HT1080 (cell line): ENCODE measurements around the gene B3GNT2. TPM values are rescaled to one million over a fixed set of nuclear protein-coding genes. Genes with fewer than 3 reads are reported as not detected.
"Not testable (repeated sequence)": the region's sequence is repeated elsewhere in the genome, so short reads cannot be mapped to it uniquely, and the experiment has no call there.

Source experiments
- DNase-seq: peaks from one replicate; pipeline ENCODE4 v3.0.0-alpha.2; 2015; ENCODE audit warnings: low read depth
- polyA plus RNA-seq, 2 experiments: library from polyadenylated mRNA; depleted of rRNA; stranded (reverse); fragments of >200 nt; gene quantifications; 2 replicates each; pipeline ENCODE4 v1.2.3, GENCODE V29; 2015
- total RNA-seq: library from RNA; depleted of rRNA; stranded (reverse); fragments of >200 nt; shearing (Covaris generic); gene quantifications from 2 replicates; pipeline ENCODE4 v1.2.3, GENCODE V29; 2014; rRNA removed

B3GNT2 gene, protein sequence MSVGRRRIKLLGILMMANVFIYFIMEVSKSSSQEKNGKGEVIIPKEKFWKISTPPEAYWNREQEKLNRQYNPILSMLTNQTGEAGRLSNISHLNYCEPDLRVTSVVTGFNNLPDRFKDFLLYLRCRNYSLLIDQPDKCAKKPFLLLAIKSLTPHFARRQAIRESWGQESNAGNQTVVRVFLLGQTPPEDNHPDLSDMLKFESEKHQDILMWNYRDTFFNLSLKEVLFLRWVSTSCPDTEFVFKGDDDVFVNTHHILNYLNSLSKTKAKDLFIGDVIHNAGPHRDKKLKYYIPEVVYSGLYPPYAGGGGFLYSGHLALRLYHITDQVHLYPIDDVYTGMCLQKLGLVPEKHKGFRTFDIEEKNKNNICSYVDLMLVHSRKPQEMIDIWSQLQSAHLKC
- total RNA-seq, result 20.5 and 26.5 TPM in 2 replicates
- polyA plus RNA-seq (2015; cell fraction: cytosol; rRNA removed), result 15.3 and 17.3 TPM in 2 replicates
- 11.6 and 14.2 TPM in 2 replicates for polyA plus RNA-seq (2015; cell fraction: nucleus; rRNA removed)

DNA sequence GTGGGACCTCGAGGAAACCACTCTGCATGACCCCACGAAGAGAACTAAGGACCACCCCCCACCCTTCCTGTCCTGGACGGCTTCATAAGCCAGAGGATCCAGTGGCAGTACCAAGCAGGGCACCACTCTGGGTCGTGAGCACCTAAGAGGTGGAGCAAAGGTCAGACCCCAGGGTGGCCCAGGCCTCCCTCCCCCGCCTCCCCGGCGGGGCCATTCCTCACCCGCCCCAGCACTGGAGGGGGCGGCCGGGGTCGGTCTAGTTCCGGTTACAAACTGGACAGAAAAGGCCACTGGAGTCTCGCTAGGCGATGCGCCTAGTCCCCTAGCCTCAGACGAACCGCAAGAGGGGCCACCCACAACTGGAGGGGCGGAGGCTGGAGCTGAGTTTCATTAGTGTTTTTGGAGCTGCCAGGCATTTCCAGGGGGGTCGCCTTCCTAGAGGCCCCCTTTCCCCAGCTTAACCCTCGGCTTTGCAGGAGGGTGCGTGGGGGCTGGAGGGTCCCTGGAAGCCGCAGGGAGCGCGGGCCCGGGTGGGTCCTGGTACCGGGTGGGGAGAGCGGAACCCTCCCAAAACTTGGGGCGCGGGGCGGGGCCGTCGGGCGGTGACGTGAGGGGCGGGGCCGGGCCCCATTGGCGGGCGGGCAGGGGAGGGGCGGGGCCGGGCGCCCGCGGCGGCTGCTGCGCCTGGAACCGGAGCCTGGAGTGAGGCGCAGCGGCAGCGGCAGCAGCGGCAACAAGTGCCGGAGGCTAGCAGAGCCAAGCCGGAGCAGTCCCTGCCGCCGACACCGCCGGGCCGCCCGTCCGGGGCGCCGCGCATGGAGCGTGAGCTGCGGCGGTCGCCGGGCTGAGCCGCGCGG lies at the start of gene B3GNT2:
Gene B3GNT2 (plus strand): TSS at position 695 of the 857 bp plus-strand sequence. CDS start 26,106 bp downstream, outside the sequence.
- DNase-seq, result peak; percentile 25

DNA sequence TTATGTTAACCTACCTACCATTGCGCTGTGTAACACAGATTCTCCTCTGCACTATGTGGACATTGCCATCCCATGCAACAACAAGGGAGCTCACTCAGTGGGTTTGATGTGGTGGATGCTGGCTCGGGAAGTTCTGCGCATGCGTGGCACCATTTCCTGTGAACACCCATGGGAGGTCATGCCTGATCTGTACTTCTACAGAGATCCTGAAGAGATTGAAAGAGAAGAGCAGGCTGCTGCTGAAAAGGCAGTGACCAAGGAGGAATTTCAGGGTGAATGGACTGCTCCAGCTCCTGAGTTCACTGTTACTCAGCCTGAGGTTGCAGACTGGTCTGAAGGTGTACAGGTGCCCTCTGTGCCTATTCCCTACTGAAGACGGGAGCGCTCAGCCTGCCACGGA lies 49.1 kb upstream of the B3GNT2 start:
- DNase-seq, result not testable (repeated sequence)

DNA sequence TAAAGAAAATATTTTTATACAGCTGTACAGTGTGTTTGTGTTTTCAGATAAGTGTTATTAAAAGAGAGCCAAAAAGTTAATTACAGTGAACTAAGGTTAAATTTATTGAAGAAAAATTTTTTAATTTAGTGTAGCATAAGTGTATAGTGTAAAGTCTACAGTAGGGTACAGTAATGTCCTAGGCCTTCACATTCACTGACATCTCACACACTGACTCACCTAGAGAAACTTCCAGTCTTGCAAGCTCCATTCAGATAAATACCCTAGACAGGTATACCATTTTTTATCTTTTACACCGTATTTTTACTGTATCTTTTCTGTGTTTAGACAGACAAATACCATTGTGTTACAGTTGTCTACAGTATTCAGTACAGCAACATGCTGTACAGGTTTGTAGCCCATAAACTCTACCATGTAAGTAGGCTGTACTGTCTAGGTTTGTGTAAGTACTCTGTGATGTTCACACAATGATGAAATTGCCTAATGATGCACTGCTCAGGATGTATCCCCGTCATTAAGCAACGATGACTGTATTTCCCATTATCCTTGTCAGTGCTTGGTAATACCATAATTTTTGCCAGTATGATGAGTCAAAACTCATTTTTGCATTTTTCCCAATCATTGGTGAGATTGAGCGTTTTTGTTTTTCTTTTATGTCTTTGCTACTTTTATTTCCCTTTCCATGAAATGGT lies 48.2 kb upstream of the B3GNT2 start:
- peak; percentile 56 for DNase-seq

DNA sequence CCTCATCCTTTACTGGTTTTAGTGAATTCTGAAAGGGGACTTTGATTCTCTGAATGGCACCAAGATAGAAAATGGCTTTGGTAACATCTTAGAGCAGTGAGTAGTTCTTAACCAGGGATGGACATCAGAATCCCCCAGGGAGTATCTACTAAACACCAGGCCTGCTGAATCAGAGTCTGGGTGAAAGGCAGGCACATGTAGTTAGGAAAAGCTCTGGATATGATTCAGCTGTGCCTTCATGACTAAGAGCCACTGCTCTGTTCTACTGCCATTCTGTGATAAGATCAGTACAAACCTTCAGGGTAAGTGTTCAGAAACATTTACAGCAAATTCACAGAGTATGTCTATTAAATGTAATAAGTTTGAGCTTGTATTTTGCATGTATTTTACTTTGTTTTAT lies 46.2 kb upstream of the B3GNT2 start:
- DNase-seq, result peak; percentile 84

DNA sequence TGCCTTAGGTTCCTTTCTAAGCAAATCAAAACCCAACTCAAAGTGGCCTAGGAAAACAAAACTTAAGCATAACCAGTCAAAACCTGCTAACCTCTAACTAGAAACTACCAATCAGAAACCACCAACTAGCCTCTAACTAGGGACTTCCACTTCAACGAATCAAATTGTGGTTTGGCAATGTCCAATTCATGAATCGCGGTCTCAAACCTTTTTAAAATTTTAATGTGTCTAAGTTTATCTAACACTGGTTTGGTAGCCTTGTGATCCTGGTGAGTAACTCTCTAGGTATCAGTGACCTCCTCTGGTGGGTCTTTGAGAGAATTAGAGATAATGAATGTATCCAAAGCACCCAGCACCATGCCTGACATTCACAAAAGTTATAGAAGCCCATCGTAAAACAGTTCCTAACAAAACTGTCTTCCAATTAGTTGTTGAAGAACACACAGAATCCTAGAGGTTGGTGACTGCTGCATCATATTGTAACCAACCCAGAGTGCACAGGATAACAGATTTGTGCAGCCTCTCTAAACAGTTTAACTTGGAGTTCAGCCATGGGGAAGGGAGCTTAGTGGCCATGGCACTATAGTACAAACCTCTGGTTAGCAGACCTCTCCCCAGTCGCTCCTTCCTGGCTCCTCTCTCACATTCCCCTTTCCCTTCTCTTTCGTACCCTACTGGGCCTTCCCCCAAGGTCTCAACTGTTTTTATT lies 45.2 kb upstream of the B3GNT2 start:
- DNase-seq, result no peak

DNA sequence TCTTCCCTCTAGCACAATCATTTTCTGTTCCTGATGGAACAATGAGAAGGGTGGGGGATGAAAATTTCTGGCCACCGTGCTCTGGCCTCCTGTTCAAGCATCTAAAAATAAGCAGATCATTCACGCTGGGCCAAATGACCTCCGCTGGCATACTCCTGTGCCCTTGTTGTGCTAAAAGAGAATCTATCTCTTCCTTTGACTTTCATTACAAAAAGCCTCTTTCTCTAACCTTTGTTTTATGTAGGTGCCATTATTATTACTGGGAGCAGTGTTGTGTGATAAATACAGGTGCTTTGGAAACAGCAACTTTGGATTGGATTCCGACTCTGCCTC lies 44.6 kb upstream of the B3GNT2 start:
- no peak for DNase-seq

DNA sequence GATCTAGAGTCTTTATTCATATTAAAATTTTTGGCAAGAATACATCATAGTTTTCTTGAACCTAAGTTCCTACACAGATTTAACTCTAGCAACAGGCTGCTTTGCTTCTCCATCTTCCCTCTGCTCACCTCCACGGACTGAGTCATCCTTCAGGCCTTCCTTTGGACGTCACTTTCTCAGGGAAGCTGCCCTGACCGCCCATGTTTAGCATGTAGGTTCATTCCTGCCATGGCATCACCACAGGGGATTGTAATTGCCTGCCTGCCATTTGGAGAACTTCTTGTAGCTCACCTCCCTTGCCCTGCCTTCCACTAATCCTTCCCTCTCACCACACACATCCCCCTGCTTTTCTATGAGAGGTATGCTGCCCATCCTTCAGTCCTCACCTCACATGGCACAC lies 43.9 kb upstream of the B3GNT2 start:
- DNase-seq, result peak; percentile 64

DNA sequence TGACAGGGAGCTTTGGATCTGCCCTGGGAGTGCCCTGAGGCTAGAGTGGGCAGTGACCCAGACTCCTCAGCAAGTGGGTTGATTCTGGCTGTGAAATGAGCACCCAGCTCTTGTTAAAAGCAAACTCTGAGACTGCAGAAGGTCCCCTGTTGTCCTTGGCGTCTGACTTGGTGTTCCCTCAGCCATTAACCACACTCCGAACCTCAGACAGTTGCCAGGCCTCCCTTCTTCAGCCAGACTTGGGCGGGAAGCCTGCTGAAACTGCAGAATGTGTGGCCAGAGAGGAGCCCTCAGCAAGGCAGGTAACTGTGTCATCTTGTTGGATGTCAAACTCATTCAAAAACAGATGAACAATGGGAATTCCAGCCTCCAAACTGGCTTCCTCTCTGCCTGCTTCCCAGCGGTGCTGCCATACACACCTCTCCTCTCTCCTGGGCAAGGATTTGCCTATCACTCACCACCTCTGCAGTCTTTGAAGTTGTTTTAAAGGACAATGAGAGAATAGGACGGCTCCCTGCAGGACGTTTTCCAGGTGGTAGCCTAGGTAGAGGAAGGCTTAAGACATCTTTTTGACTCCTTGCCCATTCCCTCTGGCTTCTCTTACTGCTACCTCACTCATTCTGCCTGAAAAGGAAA lies 38.9 kb upstream of the B3GNT2 start:
- DNase-seq, result no peak

DNA sequence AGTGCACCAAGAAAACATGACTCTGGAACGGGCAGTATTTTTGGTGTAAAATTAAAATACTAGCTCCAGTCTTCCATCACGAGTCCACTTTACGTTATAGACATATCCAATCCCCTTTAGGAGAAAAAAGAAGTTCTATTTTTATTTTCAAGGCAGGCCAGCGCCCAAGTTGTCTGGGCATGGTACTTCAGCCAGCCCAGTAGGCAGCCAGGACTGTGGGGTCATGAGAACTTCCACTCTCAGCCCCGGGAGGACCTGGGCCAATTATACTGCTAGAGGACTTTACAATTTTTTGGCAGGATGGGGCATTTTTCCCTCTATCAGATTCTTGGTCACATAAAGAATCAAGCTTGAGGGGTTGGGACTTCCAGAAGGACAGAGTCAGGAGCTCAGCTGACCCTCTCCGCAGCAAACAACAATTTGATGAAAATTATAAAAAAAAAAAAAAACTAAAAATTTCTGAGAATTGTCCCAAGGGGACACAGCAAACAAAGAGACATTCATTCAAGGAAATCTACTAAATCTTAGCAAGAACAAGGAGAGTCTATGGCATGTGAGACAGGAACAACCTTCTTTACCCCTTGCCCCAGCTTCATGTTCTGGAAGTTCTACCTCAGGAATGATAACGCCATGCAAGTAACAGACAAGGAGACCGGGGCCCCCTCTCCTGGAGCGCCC lies 37.3 kb upstream of the B3GNT2 start:
- no peak for DNase-seq

DNA sequence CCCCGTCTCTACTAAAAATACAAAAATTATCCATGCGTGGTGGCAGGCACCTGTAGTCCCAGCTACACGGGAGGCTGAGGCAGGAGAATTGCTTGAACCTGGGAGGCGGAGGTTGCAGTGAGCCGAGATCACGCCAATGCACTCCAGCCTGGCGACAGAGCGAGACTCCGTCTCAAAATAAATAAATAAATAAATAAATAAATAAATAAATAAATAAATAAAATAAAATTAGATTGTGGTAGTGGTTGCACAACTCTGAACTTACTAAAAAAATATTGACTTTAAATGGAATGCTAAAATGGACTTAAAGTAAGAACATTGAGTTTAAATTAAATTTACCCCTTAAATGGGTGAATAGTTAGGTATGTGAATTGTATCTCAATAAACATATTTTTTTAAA lies 35.2 kb upstream of the B3GNT2 start:
- not testable (repeated sequence) for DNase-seq

DNA sequence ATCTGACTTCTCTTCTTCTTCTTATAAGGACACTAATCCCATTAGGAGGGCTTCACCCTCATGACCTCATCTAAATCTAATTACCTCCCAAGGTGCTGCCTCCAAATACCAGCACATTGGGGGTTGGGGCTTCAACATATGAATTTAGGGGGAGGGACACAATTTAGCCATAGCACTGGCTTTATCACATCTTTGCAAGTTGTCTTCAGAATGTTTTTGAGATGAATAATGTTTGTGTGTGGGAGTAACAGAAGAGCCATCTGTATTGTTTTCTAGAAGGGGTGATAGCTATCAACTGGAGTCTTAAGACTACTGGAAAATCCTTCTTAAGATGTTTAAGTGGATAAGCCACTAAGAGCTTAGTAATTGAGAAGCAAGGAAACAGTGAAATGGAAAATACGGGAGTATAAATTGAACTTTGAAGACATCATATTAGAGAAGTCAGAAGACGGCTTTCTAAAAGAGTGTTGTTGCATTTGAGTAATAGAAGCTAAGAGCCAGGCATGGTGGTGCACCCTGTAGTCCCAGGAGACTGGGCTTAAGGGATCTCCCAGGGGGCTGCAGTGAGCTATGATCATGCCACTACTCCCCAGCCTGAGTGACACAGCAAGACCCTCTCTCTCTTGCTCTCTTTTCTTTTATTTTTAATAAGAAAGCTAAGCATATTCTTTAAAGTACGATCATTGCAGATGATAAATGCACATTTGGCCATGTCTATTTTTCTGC lies 32.6 kb upstream of the B3GNT2 start:
- no peak for DNase-seq

DNA sequence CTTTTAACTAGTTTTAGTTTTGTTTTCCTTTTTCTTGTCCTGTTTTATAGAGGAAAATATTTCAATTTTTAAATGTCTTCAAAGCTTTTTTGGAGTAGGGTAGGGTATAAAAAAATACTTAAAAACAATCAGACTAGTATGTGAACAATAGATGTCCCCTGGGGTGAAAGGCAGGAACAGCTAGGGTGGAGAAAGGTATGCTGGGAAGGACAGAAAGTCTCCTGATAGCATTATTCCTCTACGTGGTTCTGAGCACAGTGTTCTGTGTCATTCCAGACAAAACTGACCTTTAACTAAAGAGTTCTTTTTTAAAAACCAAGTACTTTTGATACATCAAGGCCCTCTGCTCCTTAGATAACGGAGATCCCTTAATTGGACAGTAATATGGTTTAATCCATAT lies 32.1 kb upstream of the B3GNT2 start:
- DNase-seq, result no peak

DNA sequence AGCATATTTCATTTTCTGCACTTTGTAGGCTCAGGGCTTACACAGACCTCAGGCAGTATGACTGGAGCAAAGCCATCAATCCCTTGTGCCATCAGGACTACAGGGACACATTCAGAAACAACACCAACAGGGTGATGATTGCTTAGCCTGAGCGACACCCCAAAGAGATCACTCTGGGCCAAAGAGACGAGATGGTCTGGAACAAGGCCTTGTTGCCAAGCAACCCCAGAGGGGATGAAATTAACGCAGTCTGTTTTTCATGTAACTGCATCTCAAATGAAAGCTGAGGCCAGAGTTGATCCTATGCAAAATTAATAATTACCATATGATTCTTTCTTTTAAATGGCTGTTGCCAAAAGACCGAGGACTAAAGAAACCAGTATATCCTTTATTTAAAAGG lies 20.2 kb upstream of the B3GNT2 start:
- DNase-seq, result no peak

DNA sequence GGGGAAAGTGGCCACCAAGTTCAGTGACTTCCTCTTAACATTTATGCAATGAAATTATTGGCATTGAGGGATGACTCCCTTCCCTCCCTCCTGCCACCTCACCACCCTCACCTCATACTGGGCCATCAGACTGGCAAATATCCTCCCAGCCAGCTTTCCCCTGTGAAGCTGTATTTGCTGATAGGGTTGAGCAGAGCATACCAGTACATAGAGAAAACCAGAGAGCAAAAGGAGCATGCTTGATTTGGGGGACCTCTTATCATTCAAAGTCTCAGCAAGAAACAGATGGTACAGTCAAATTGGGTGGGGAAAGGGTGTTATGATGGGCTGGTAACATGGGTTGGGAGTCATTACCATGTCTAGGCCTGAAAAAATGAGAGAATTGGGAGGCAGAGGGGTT lies 19.1 kb upstream of the B3GNT2 start:
- DNase-seq, result no peak

DNA sequence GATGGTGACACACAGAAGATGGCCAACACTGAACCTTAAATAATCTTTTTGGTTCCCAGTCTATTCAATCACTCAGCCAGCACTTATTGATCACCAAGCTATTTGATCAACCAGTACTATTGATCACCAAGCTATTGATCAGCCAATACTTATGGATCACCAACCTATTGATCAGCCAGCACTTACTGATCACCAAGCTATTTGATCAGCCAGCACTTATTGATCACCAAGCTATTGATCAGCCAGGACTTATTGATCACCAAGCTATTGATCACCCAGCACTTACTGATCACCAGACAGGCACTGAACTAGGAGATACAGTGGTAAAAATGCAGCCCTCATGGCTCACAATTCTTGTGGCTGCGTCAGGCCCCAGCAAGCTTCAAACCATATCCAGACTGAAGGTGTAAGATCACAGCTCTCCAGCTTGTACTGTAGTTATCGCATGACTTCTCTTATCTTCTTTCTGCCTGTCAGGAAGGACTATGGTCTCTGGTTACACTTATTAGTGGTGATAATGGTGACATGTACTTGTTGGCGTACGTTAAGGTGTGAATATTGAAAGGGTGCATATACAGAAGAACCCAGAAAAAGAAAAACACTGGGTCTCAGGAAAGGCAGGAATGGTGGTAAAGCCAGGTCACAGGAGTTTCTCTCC lies 18.4 kb upstream of the B3GNT2 start:
- no peak for DNase-seq

DNA sequence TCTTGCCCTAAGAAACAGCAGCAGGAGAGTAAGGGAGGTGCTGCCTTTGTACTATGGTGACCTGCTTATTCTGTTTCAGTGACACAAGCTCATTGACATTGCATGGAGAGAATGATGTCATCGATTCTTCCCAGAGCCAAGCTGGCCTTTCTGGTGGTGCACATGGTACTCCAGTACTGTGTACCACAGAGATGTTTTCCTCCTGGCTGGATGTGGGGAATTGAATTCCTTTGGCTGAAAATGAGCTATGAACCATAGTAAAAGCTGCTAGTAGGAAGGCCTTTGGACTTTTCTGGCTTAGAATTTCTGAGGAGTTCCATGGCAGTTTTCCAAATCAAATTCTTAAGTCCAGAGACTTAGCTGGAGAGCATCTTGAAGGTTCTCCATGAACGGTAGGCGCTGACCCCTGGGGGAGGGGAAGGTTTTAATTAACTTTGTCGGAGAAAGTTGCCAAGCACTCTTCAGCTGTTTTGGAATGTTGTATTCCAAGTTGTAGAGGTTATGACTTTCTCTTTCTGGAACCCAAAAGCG lies 17.1 kb upstream of the B3GNT2 start:
- no peak for DNase-seq

DNA sequence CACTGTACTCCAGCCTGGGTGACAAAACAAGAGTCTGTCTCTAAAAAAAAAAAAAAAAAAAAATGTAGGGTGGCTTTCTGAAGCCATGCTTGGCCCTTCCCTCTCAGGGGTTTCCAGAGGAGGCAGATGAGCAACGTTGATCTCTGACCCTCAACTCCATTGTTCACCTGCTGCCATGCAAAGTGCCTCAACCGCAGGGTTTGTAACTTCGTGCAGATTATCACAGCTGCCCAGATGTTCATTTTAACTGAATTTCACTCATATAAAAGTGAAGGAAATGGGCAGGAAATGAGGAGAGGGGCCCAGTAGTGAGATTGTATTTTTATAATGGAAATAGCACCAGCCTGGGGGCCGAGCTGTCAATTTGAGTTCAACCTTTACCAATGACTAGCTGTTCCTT lies 14.9 kb upstream of the B3GNT2 start:
- DNase-seq, result no peak

DNA sequence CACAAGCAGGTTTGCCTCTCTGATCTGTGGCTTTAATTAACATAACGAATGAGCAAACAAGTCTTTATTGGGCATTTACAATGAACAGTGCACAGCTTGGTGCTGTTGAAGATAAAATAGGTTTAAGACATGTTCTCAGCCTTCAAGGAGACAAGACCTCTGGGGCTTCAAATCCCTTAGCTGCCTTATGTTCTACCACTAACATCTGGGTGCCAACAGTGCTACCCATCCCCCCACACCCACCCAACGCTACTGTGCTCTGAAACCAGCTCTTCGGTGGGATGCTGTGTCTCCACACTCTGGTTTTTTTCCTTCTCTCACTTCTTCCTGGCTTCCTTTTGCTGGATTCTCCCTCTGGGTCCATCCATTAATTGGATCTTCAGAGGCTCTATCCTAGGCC lies 14.1 kb upstream of the B3GNT2 start:
- no peak for DNase-seq
